GM12878 (cell line): Measurements from ENCODE around the gene NF1. TPM values are rescaled to one million over a fixed set of nuclear protein-coding genes. Genes with fewer than 3 reads are reported as not detected.
A peak's percentile ranks its signal among the peaks of the same experiment; 100 is the strongest.

Source experiments
- ASH2L ChIP-seq: fragments of 300-600, 200-600 bp; sonication (generic); IDR thresholded peaks from 2 replicates; pipeline ENCODE4 v1.6.1; 2017; ENCODE audit warnings: low read depth, mild to moderate bottlenecking, borderline replicate concordance
- CHD4 ChIP-seq: fragments of 200-600 bp; sonication (generic); IDR thresholded peaks from 2 replicates; pipeline ENCODE4 v1.6.1; 2016; ENCODE audit warnings: mild to moderate bottlenecking
- CTCF ChIP-seq, 3 experiments: IDR thresholded peaks in 2 of 3; conservative IDR thresholded peaks in 1 of 3; 2 replicates each; pipeline ENCODE4 v1.5.1; 2011; ENCODE audit warnings: low read depth in 3 of 3, low read length in 3 of 3, mild to moderate bottlenecking in 3 of 3, control low read depth in 2 of 3, moderate library complexity in 2 of 3, inconsistent platforms in 1 of 3, mixed read lengths in 1 of 3; ENCODE audit not compliant: control insufficient read depth in 2 of 3, insufficient read depth in 1 of 3; ENCODE audit errors: extremely low read depth in 1 of 3
- HDAC6 ChIP-seq: fragments of 200-600 bp; sonication (generic); IDR thresholded peaks from one replicate; pipeline ENCODE4 v1.8.0; 2017; ENCODE audit warnings: antibody characterized with exemption; ENCODE audit not compliant: unreplicated experiment
- KAT2A ChIP-seq: conservative IDR thresholded peaks from 2 replicates; pipeline ENCODE4 v1.6.1; 2011; ENCODE audit warnings: low read depth, low read length; ENCODE audit not compliant: control insufficient read depth
- MEF2B ChIP-seq: fragments of 450-650 bp; IDR thresholded peaks from 2 replicates; pipeline ENCODE4 v1.6.1; 2018; ENCODE audit warnings: mild to moderate bottlenecking, moderate library complexity; ENCODE audit not compliant: partially characterized antibody, poor library complexity, severe bottlenecking
- MLLT1 ChIP-seq: fragments of 450-650 bp; IDR thresholded peaks from 2 replicates; pipeline ENCODE4 v1.6.1; 2016; ENCODE audit warnings: mild to moderate bottlenecking
- MTA2 ChIP-seq: fragments of 450-650 bp; IDR thresholded peaks from 2 replicates; pipeline ENCODE4 v1.6.1; 2016; ENCODE audit warnings: low read depth, mild to moderate bottlenecking, moderate library complexity
- NBN ChIP-seq: fragments of 450-650 bp; IDR thresholded peaks from 2 replicates; pipeline ENCODE4 v1.6.1; 2016
- NRF1 ChIP-seq: conservative IDR thresholded peaks from 2 replicates; pipeline ENCODE4 v1.6.1; 2011; ENCODE audit warnings: mild to moderate bottlenecking, low read depth, low read length, improper control_type of control experiment
- POLR2AphosphoS5 ChIP-seq: IDR thresholded peaks from 2 replicates; pipeline ENCODE4 v1.6.1; 2011; ENCODE audit warnings: mild to moderate bottlenecking, low read length, inconsistent platforms
- RCOR1 ChIP-seq: conservative IDR thresholded peaks from 2 replicates; pipeline ENCODE4 v1.6.1; 2012; ENCODE audit warnings: low read depth, low read length, improper control_type of control experiment
- RELB ChIP-seq: fragments of 450-650 bp; IDR thresholded peaks from 2 replicates; pipeline ENCODE4 v1.6.1; 2017; ENCODE audit warnings: low read depth, mild to moderate bottlenecking, moderate library complexity
- SIX5 ChIP-seq: IDR thresholded peaks from 2 replicates; pipeline ENCODE4 v1.6.1; 2011; ENCODE audit warnings: mild to moderate bottlenecking, low read depth, low read length, moderate library complexity; ENCODE audit not compliant: severe bottlenecking
- SPI1 ChIP-seq: IDR thresholded peaks from 2 replicates; pipeline ENCODE4 v1.6.1; 2011; ENCODE audit warnings: low read depth, mild to moderate bottlenecking, low read length, moderate library complexity, borderline replicate concordance; ENCODE audit not compliant: insufficient read depth
- STAT1 ChIP-seq: fragments of 450-650 bp; conservative IDR thresholded peaks from 2 replicates; pipeline ENCODE4 v1.6.1; 2014; ENCODE audit warnings: antibody characterized with exemption, mild to moderate bottlenecking
- TAF1 ChIP-seq: IDR thresholded peaks from 2 replicates; pipeline ENCODE4 v1.6.1; 2011; ENCODE audit warnings: mild to moderate bottlenecking, low read depth, low read length, borderline replicate concordance
- polyA plus RNA-seq, 11 experiments: library from polyadenylated mRNA; depleted of rRNA in 4 of 11; unstranded in 6 of 11; stranded (reverse) in 5 of 11; fragments of >200 nt; fragmentation: Nextera tagmentation in 4 of 11; fragmentation: Illumina TruSeq in 1 of 11; extraction: Ambion mirVana in 4 of 11; extraction: Trizol in 1 of 11; gene quantifications; 1 replicate in 1 of 11; 2 replicates in 10 of 11; pipeline versions ENCODE4 v1.2.1 to v1.2.3, GENCODE V29; 2011 to 2016; ENCODE audit warnings: inconsistent platforms in 2 of 11, missing spikeins in 2 of 11, low read depth in 1 of 11
- total RNA-seq, 4 experiments: library from RNA; depleted of rRNA in 3 of 4; stranded (reverse); fragments of >200 nt in 3 of 4; fragmentation: Illumina TruSeq in 1 of 4; extraction: Trizol in 1 of 4; gene quantifications; 2 replicates each; pipeline versions ENCODE4 v1.2.1 to v1.2.3, GENCODE V29; 2013 to 2021

Gene NF1
- total and polyA plus RNA-seq, 10 of the 15 experiments (the other 5 are each of a cell fraction or from before 2014, with no cell fraction given), result 2.5 to 31.8 (median 16.6) TPM

GRCh38 chr17:31318298-31318801 lies 223.6 kb downstream of the NF1 start (continued):
- TF ChIP-seq KAT2A (no peak), MTA2 (peak; percentile 56), MLLT1 (peak; percentile 70), RCOR1 (no peak), CTCF (IDR thresholded peaks at IDR 0.05 in 2 of 3, conservative IDR thresholded peaks at IDR 0.05 in 1 of 3; ENCODE audit: control insufficient read depth in 2 of 3, extremely low read depth in 1 of 3, insufficient read depth in 1 of 3, low read depth in 3 of 3, low read length in 3 of 3) (no peak), STAT1 (no peak), NRF1 (no peak), SIX5 (no peak), NBN (peak; percentile 54; the same call in 1 of the 2 replicates), ASH2L (no peak), SPI1 (peak; percentile 80), RELB (0 out of 2 replicates have a peak, but pooled peaks have one; percentile 21), CHD4 (0 out of 2 replicates have a peak, but pooled peaks have one; percentile 64), MEF2B (peak; percentile 41), POLR2AphosphoS5 (peak; percentile 78), HDAC6 (no peak), TAF1 (peak; percentile 68; the same call in 1 of the 2 replicates)
